Measurements from ENCODE around the gene LBHD2.
A peak's percentile ranks its signal among the peaks of the same experiment; 100 is the strongest.

DNA sequence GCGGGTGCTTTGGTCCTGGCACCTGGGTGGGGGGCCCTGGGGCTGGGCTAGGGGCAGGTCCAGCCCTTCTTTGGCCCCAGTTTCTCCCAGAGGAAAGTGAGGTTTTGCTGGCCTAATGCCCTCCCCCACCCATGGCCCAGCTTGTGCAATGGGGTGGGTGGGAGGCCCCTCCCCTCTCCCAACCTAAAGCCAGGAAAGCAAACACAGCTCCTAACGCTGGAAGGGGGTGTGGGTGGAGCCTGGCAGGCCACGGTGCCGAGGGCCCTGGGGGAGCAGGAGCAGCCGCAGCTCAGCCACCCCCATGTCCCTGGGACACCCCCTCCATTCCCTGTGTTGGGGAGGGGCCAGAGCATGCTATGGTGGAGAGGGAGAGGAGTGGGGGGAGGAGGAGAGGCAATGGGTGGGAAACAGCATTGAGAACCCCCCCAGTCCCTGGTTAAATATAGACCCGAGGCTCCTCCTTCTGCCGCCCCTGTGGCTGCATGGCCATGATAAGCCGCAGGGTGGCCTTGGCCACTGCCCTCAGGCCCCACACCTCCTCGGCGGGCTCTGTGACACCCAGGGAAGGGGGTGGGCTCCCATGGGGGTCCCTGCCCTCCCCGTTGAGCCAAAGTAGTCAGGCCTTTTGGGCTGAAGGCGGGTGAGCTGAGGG lies 15.2 kb downstream of the LBHD2 start:
- peak; percentile 51 for TF ChIP-seq FOXP2 (optimal IDR thresholded peaks at IDR 0.05; ENCODE audit: control extremely low read depth, extremely low read length, insufficient read depth)
- no peak for TF ChIP-seq EZH2 (IDR thresholded peaks at IDR 0.05)
- TF ChIP-seq POLR2AphosphoS5 (IDR thresholded peaks at IDR 0.05; ENCODE audit: borderline replicate concordance, low read depth, low read length) = no peak
